GM19463 (cell line): ENCODE results near the gene TPST2.

Source experiments
- ATAC-seq: cut with Tn5 transposase; IDR thresholded peaks from one replicate; pipeline ENCODE4 v1.9.1; 2021; ENCODE audit warnings: mild to moderate bottlenecking, moderate library complexity; ENCODE audit not compliant: unreplicated experiment

TPST2 gene

GRCh38 chr22:26581026-26581425, 8.9 kb downstream of the TPST2 start:
- no peak for ATAC-seq

GRCh38 chr22:26580240-26580962, 9.5 kb downstream of the TPST2 start:
- ATAC-seq, result no peak

GRCh38 chr22:26579331-26579886, 10.5 kb downstream of the TPST2 start:
- ATAC-seq, result no peak

- ATAC-seq, result no peak
Measured at GRCh38 chr22:26577081-26577480, 12.9 kb downstream of the TPST2 start.

- no peak for ATAC-seq
Measured at GRCh38 chr22:26576026-26576680, 13.8 kb downstream of the TPST2 start.

GRCh38 chr22:26574001-26574723, 15.8 kb downstream of the TPST2 start:
- no peak for ATAC-seq

GRCh38 chr22:26573026-26573662, 16.8 kb downstream of the TPST2 start:
- no peak for ATAC-seq

GRCh38 chr22:26570864-26571525, 18.9 kb downstream of the TPST2 start:
- ATAC-seq, result no peak

- ATAC-seq, result no peak
Measured at GRCh38 chr22:26570115-26570514, 19.8 kb downstream of the TPST2 start.

- ATAC-seq, result no peak
Measured at GRCh38 chr22:26568207-26568706, 21.7 kb downstream of the TPST2 start.

- ATAC-seq, result no peak
Measured at GRCh38 chr22:26567610-26568009, 22.3 kb downstream of the TPST2 start.

GRCh38 chr22:26566994-26567393, 22.9 kb downstream of the TPST2 start:
- ATAC-seq, result no peak

- ATAC-seq, result no peak
Measured at GRCh38 chr22:26565889-26566288, 24.0 kb downstream of the TPST2 start.

- ATAC-seq, result no peak
Measured at GRCh38 chr22:26565181-26565580, 24.8 kb downstream of the TPST2 start.

GRCh38 chr22:26564672-26565071, 25.3 kb downstream of the TPST2 start:
- no peak for ATAC-seq

GRCh38 chr22:26564181-26564580, 25.8 kb downstream of the TPST2 start:
- ATAC-seq, result no peak

- no peak for ATAC-seq
Measured at GRCh38 chr22:26563022-26563421, 26.9 kb downstream of the TPST2 start.

GRCh38 chr22:26561756-26562417, 28.0 kb downstream of the TPST2 start:
- no peak for ATAC-seq

- no peak for ATAC-seq
Measured at GRCh38 chr22:26559961-26560575, 29.9 kb downstream of the TPST2 start.
